Adrenal gland (tissue), 5 donors: Measurements from ENCODE around the gene TUFM.
"Not testable (repeated sequence)": the region's sequence is repeated elsewhere in the genome, so short reads cannot be mapped to it uniquely, and the experiment has no call there.

Experiments
- CTCF ChIP-seq, 6 experiments: fragments of 450-650 bp in 4 of 6; fragments of 200-600 bp in 2 of 6; sonication (generic) in 1 of 6; IDR thresholded peaks; 1 replicate in 5 of 6; 2 replicates in 1 of 6; pipeline versions ENCODE4 v1.5.1 to v1.8.0; 2016 to 2021; ENCODE audit warnings: antibody characterized with exemption in 6 of 6, mild to moderate bottlenecking in 2 of 6, moderate library complexity in 1 of 6
- POLR2A ChIP-seq, 2 donors: fragments of 450-650 bp; IDR thresholded peaks; one replicate each; pipeline ENCODE4 v1.6.1; 2017; ENCODE audit warnings: antibody characterized with exemption in 2 of 2, mild to moderate bottlenecking in 2 of 2, moderate library complexity in 1 of 2
- donor health status: DM: no; HTN: no; CAD: no.

- TF ChIP-seq CTCF (IDR thresholded peaks at IDR 0.05), result peak in 4 of 6 experiments; percentile 12 to 43 (median 26)
- TF ChIP-seq POLR2A (IDR thresholded peaks at IDR 0.05), result not testable (repeated sequence)
These were observed 43.7 kb downstream of the TUFM start for GRCh38 chr16:28802235-28803019.
